WI38 (cell line): Measurements from ENCODE around the gene HBG2.
"Not testable (repeated sequence)": the region's sequence is repeated elsewhere in the genome, so short reads cannot be mapped to it uniquely, and the experiment has no call there.

Source experiments
- H3K4me3 ChIP-seq: 2 replicates; pipeline ENCODE4 v1.5.1; 2011; ENCODE audit warnings: low read depth, mild to moderate bottlenecking, control low read depth, low read length
- TF ChIP-seq, protein P1 (sequence below): IDR thresholded peaks from 2 replicates; pipeline ENCODE4 v1.5.1; 2012; ENCODE audit warnings: low read depth, mild to moderate bottlenecking, control low read depth, low read length

The HBG2 gene

DNA sequence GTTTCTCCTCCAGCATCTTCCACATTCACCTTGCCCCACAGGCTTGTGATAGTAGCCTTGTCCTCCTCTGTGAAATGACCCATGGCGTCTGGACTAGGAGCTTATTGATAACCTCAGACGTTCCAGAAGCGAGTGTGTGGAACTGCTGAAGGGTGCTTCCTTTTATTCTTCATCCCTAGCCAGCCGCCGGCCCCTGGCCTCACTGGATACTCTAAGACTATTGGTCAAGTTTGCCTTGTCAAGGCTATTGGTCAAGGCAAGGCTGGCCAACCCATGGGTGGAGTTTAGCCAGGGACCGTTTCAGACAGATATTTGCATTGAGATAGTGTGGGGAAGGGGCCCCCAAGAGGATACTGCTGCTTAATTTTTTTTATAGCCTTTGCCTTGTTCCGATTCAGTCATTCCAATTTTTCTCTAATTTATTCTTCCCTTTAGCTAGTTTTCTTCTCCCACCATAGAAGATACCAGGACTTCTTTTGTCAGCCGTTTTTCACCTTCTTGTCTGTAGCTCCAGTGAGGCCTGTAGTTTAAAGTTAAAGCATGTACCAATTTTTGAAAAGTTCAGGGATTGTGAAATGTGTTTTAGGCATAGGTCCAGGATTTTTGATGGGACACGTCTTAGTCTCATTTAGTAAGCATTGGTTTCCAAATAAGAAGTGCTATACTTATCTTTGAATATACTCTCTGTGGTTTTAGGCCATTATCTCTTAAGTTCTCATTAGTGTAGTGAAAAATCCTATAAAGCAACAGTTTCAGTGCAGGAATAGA is at the start of gene HBG2:
Gene HBG2 (minus strand): TSS at position 136 of the 768 bp plus-strand sequence. CDS start 53 bp downstream, at position 83.
- not testable (repeated sequence) for H3K4me3 ChIP-seq

DNA sequence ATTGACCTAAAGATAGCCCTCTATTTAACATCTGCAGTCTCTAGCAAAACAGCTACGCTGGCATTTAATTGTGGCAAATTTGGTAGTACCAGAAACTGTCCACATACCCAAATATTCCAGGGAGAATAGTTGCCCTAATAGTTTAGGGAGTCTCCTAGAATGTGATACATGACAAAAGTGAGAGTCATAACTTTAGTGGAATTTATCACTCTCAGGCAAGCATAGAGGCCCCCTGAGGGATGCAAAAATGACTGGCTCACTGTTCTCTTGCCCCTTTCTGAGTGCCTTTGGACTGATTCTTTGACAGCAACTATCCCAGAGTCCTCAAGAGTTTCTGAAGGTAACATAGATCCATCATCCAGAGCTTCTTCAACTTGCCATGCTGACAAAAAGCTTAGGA is 49.5 kb upstream of the HBG2 start:
- TF ChIP-seq, protein P1, sequence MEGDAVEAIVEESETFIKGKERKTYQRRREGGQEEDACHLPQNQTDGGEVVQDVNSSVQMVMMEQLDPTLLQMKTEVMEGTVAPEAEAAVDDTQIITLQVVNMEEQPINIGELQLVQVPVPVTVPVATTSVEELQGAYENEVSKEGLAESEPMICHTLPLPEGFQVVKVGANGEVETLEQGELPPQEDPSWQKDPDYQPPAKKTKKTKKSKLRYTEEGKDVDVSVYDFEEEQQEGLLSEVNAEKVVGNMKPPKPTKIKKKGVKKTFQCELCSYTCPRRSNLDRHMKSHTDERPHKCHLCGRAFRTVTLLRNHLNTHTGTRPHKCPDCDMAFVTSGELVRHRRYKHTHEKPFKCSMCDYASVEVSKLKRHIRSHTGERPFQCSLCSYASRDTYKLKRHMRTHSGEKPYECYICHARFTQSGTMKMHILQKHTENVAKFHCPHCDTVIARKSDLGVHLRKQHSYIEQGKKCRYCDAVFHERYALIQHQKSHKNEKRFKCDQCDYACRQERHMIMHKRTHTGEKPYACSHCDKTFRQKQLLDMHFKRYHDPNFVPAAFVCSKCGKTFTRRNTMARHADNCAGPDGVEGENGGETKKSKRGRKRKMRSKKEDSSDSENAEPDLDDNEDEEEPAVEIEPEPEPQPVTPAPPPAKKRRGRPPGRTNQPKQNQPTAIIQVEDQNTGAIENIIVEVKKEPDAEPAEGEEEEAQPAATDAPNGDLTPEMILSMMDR: no peak
- no peak overlapping the region for H3K4me3 ChIP-seq

DNA sequence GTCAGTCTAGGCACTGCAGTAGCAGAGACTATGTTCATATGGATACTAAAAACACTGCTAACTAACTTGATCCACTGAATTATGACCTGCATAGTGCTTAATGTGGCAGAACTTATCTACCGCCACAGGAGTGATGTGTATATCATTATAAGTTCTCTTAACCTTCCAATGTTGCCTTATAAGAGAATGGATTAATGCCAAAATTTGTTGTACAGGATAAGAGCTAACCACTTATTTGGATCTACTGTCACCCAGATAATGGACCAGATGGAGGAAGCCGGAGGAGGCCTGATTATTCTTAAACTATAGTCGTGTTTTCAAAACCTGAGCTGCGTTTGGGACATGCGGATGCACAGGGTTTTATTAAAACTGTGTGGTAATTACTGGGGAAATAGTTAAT is 49.0 kb upstream of the HBG2 start:
- TF ChIP-seq, protein P1: no peak
- no peak overlapping the region for H3K4me3 ChIP-seq

DNA sequence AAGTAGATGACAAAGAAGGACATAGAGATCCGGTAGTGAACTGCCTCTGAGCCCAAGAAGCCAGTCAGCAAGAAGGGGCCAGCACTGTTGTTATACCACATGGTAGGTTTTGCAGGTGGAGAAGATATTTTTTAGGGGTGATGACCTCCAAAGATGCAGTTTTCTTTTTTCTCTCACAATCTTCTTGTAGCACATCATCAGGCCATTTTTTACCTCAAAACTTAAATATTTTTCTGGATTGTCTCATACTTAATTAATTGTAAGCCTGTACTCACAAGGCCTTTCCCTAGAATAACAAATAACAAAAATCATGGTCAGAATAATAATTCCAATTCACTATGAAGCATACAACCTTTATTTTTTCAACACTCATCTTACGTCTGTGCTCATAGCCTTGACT is 47.3 kb upstream of the HBG2 start, which contains the start of gene OR51B4:
Gene OR51B4 (minus strand): TSS at position 101 of the 400 bp plus-strand sequence. CDS start 0 bp downstream, at position 101.
- no peak within 1 kb of the TSS for H3K4me3 ChIP-seq
- TF ChIP-seq, protein P1: no peak

DNA sequence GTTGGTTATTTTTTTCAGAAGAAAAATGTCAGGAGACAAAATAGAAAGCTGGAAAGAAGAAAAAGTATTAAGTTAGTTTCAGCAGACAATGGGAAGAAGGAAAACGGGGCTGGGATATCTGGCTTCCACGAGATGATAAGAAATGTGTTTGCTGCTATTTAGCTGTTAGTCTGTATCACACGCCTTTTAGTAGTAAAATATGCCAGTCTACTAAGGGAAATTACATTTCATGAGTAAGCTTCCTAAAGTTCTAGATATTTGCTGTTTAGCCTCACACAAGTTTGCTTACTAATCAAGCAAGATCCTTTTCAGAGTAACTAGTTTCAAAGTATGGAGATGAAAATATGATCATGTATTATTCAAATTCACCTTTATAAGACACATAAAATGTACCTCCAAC is 45.7 kb upstream of the HBG2 start:
- no peak overlapping the region for H3K4me3 ChIP-seq
- TF ChIP-seq, protein P1: no peak

DNA sequence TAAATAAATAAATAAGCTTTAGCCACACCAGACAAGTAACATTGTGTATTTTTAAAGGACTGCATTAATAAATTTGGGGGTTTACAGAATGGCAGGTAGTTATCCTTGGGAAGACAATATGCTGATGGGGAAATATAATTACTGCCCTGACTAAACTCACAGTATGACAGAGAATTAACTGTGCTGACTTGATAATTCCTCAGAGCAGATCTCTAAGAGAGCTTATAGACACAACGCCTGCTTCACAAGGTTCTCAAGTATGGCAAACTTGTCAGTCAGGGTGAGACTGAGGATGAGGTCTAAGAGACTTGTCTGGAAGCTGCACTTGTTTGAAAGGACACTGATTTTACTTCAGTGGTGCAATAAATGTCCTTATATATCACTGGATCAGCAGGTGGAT is 43.9 kb upstream of the HBG2 start:
- no peak overlapping the region for H3K4me3 ChIP-seq
- TF ChIP-seq, protein P1: no peak

DNA sequence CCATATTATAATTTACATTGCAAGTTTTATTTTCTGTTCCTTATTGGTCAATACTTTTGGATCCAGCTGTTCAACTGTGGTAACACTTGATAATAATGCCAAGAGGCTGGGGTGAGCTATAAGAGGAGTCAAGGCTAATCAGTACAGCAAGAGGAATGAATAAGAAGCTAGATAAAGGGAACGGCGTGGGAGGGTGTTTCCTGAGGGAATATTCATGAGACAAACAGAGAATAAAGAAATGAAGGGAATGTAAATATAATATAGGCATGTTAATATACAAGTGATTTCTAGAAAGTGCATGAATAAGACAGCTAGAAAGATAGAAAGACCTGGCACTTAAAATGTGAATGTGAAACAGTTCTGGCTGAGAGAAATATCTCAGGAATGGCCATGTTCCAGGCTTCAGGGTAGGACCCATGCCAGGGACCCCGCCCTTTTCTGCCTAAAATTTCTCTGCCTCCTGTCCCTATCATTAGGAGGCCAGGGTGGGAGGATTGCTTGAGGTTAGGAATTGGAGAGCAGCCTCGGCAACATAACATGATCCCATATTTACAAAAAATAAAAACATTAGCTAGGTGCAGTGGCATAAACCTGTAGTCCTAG is 43.2 kb upstream of the HBG2 start:
- TF ChIP-seq, protein P1: no peak
- H3K4me3 ChIP-seq: no peak overlapping the region

DNA sequence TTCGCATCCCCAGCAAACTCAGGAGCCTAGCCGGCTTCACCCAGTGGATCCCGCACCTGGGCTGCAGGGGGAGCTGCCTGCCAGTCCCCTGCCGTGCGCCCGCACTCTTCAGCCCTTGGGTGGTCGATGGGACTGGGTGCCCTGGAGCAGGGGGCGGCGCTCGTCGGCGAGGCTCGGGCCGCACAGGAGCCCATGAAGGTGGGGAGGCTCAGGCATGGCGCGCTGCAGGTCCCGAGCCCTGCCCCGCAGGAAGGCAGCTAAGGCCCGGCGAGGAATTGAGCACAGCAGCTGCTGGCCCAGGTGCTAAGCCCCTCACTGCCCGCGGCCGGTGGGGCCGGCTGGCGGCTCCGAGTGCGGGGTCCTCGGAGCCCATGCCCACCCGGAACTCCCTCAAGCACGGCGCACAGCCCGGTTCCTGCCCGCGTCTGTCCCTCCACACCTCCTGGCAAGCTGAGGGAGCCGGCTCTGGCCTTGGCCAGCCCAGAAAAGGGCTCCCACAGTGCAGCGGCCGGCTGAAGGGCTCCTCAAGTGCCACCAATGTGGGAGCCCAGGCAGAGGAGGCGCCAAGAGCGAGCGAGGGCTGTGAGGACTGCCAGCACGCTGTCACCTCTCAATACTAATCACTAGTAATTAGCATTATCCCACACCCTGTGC is 39.9 kb upstream of the HBG2 start:
- not testable (repeated sequence) for H3K4me3 ChIP-seq
